WTC11 (cell line): ENCODE results near the gene ZNF598. TPM values are rescaled to one million over a fixed set of nuclear protein-coding genes. Genes with fewer than 3 reads are reported as not detected.
A peak's percentile ranks its signal among the peaks of the same experiment; 100 is the strongest.

ENCODE experiments used
- ATAC-seq: fragments of 200-7000 bp; cut with Tn5 transposase; 2 replicates; pipeline ENCODE4 v1.10.0; 2021; ENCODE audit warnings: mild to moderate bottlenecking, moderate library complexity
- CTCF ChIA-PET: fragments of 300-600 bp; sonication (Branson Sonifier 250); formaldehyde crosslinking; loops from one replicate; lab custom pipeline; 2021; ENCODE audit warnings: antibody characterized with exemption; lab: Charles Lee
- POLR2A ChIA-PET: fragments of 350-600 bp; sonication (Branson Sonifier 250); formaldehyde crosslinking; loops from one replicate; lab custom pipeline; 2021; ENCODE audit warnings: antibody characterized with exemption; lab: Charles Lee
- DNase-seq: peaks from one replicate; pipeline ENCODE4 v3.0.0; 2021; ENCODE audit warnings: low spot score
- H3K27ac Mint-ChIP-seq: 2 replicates; pipeline ENCODE4 v1.8.0; 2021; ENCODE audit warnings: mixed read lengths
- H3K27me3 Mint-ChIP-seq: 2 replicates; pipeline ENCODE4 v1.8.0; 2021; ENCODE audit warnings: low read depth, mild to moderate bottlenecking, moderate library complexity, mixed read lengths
- H3K36me3 Mint-ChIP-seq: 2 replicates; pipeline ENCODE4 v1.8.0; 2021; ENCODE audit warnings: mixed read lengths
- H3K4me1 Mint-ChIP-seq: 2 replicates; pipeline ENCODE4 v1.8.0; 2022; ENCODE audit warnings: mixed read lengths
- H3K4me3 Mint-ChIP-seq: 2 replicates; pipeline ENCODE4 v1.8.0; 2021; ENCODE audit warnings: mild to moderate bottlenecking, moderate library complexity, mixed read lengths
- H3K9me3 Mint-ChIP-seq: 2 replicates; pipeline ENCODE4 v1.8.0; 2021; ENCODE audit warnings: mixed read lengths
- GABPB1 ChIP-seq: sonication (generic); formaldehyde crosslinking; IDR thresholded peaks from 2 replicates; pipeline ENCODE4 v1.8.1; 2023; ENCODE audit warnings: mild to moderate bottlenecking, missing genetic modification reagents
- HMGA2 ChIP-seq: fragments of 250-450 bp; sonication (Bioruptor Pico); IDR thresholded peaks from 2 replicates; pipeline ENCODE4 v1.4.0; 2021; ENCODE audit warnings: mild to moderate bottlenecking, moderate library complexity
- KAT7 ChIP-seq: sonication (generic); formaldehyde crosslinking; IDR thresholded peaks from 2 replicates; pipeline ENCODE4 v1.8.1; 2023; ENCODE audit warnings: missing genetic modification reagents, mild to moderate bottlenecking, borderline replicate concordance
- MYBL2 ChIP-seq: sonication (generic); formaldehyde crosslinking; IDR thresholded peaks from 2 replicates; pipeline ENCODE4 v1.8.1; 2023; ENCODE audit warnings: mild to moderate bottlenecking, moderate library complexity, missing genetic modification reagents
- NFE2L1 ChIP-seq: sonication (generic); formaldehyde crosslinking; IDR thresholded peaks from 2 replicates; pipeline ENCODE4 v1.8.1; 2023; ENCODE audit warnings: missing genetic modification reagents
- TEAD4 ChIP-seq: sonication (generic); formaldehyde crosslinking; IDR thresholded peaks from 2 replicates; pipeline ENCODE4 v1.8.0; 2022; ENCODE audit warnings: mild to moderate bottlenecking, missing genetic modification reagents
- TP53 ChIP-seq: sonication (generic); formaldehyde crosslinking; IDR thresholded peaks from 2 replicates; pipeline ENCODE4 v1.8.1; 2023; ENCODE audit warnings: mild to moderate bottlenecking, missing genetic modification reagents
- ZBTB21 ChIP-seq: sonication (generic); formaldehyde crosslinking; IDR thresholded peaks from 2 replicates; pipeline ENCODE4 v1.8.1; 2023; ENCODE audit warnings: mild to moderate bottlenecking, missing genetic modification reagents, borderline replicate concordance
- ZNF263 ChIP-seq: sonication (generic); formaldehyde crosslinking; IDR thresholded peaks from 2 replicates; pipeline ENCODE4 v1.8.1; 2022; ENCODE audit warnings: low read depth, mild to moderate bottlenecking, moderate library complexity, missing genetic modification reagents
- ZNF423 ChIP-seq: fragments of 250-450 bp; sonication (Bioruptor Pico); IDR thresholded peaks from 2 replicates; pipeline ENCODE4 v2.1.2; 2022; ENCODE audit warnings: mild to moderate bottlenecking, moderate library complexity
- total RNA-seq: library from RNA; stranded (reverse); gene quantifications from 3 replicates; pipeline ENCODE4 v1.2.3, GENCODE V29; 2021
- TF ChIP-seq, protein P1 (sequence below): sonication (generic); formaldehyde crosslinking; IDR thresholded peaks from 2 replicates; pipeline ENCODE4 v1.8.1; 2023; ENCODE audit warnings: mild to moderate bottlenecking, moderate library complexity, missing genetic modification reagents
- TF ChIP-seq, protein P2 (sequence below): sonication (generic); formaldehyde crosslinking; IDR thresholded peaks from 2 replicates; pipeline ENCODE4 v1.8.0; 2022; ENCODE audit warnings: mild to moderate bottlenecking, missing genetic modification reagents
- TF ChIP-seq, protein P3 (sequence below): sonication (generic); formaldehyde crosslinking; IDR thresholded peaks from 2 replicates; pipeline ENCODE4 v1.8.1; 2023; ENCODE audit warnings: mild to moderate bottlenecking, missing genetic modification reagents, borderline replicate concordance
- TF ChIP-seq, protein P4 (sequence below): fragments of 200-600 bp; IDR thresholded peaks from 2 replicates; pipeline ENCODE4 v1.8.0; 2022; ENCODE audit warnings: antibody characterized with exemption

Gene ZNF598
- total RNA-seq, 1 experiment from 2014 or later = 66.4 TPM

DNA sequence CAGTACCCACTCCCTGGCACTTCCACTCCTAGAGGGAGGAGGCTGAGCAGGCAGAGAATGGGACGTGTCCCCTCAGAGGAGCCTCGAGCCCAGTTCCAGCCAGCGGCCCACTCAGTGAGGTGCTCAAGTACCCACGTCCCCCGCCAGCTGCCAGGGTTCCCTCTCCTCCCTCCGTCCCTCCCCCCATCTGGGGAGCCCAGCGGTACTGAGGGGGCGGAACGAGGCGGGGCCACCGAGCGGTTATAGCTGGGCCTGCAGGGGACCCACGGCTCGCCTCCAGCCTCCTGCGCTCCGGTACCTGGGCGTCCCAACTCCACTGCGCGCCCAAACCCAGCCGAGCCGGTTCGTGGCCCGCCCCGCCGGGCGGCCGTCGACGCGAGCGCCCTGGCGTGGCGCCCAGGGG is 9.9 kb upstream of the ZNF598 start, which contains the start of gene NPW:
Gene NPW (plus strand): TSS at position 268 of the 403 bp plus-strand sequence.
- Mint-ChIP-seq H3K4me3 (peak within 1 kb of the TSS; percentile 72), H3K36me3 (no peaks in the 10 kb centered on the region)
- CTCF ChIA-PET = interaction anchor here (0.9 to 3.4 kb wide), 9 partner anchors 13 to 639 kb away, joined by 3 to 40 read pairs (median 6); partner anchors contain the start of genes NTHL1 and TSC2

DNA sequence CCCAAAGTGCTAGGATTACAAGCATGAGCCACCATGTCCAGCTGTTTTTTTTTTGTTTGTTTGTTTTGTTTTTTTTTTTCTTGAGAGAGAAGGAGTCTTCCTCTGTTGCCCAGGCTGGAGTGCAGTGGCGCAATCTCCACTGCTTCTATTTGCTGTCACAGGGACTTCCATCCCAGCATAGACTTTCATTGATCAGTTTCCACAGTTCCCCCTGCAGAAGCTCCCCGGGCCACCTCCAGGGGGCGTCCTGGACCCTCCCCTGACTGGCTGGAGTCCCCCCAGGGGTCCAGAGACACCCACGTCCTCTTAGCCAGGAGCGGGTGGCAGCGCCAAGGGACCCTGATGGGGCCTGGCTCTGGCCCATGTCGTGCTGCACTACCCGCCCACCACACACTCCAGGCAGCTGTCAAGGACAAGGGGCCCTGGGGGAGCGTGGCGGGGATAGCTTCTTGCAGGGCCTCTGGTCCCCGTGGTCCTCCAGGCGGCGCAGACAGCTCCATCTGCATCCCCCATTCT is 6.8 kb upstream of the ZNF598 start:
- DNase-seq = peak; percentile 66
- POLR2A ChIA-PET = interaction anchor here (1.1 kb wide), 1 partner anchor 108 kb away, joined by 3 read pairs; no protein-coding TSS in a partner anchor

More for the DNA sequence above, 9.9 kb upstream of the ZNF598 start, which contains the start of gene NPW:
- TF ChIP-seq TP53 (CRISPR knock-in tag) = no peak
- no peak for TF ChIP-seq MYBL2 (CRISPR knock-in tag)
- TF ChIP-seq ZBTB21 (CRISPR knock-in tag) = no peak
- TF ChIP-seq, protein P1, sequence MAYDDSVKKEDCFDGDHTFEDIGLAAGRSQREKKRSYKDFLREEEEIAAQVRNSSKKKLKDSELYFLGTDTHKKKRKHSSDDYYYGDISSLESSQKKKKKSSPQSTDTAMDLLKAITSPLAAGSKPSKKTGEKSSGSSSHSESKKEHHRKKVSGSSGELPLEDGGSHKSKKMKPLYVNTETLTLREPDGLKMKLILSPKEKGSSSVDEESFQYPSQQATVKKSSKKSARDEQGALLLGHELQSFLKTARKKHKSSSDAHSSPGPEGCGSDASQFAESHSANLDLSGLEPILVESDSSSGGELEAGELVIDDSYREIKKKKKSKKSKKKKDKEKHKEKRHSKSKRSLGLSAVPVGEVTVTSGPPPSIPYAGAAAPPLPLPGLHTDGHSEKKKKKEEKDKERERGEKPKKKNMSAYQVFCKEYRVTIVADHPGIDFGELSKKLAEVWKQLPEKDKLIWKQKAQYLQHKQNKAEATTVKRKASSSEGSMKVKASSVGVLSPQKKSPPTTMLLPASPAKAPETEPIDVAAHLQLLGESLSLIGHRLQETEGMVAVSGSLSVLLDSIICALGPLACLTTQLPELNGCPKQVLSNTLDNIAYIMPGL = 0 out of 2 replicates have a peak, but pooled peaks have one; percentile 2
- TF ChIP-seq KAT7 (CRISPR knock-in tag) = 0 out of 2 replicates have a peak, but pooled peaks have one; percentile 33
- TF ChIP-seq TEAD4 (CRISPR knock-in tag) = no peak
- TF ChIP-seq, protein P2, sequence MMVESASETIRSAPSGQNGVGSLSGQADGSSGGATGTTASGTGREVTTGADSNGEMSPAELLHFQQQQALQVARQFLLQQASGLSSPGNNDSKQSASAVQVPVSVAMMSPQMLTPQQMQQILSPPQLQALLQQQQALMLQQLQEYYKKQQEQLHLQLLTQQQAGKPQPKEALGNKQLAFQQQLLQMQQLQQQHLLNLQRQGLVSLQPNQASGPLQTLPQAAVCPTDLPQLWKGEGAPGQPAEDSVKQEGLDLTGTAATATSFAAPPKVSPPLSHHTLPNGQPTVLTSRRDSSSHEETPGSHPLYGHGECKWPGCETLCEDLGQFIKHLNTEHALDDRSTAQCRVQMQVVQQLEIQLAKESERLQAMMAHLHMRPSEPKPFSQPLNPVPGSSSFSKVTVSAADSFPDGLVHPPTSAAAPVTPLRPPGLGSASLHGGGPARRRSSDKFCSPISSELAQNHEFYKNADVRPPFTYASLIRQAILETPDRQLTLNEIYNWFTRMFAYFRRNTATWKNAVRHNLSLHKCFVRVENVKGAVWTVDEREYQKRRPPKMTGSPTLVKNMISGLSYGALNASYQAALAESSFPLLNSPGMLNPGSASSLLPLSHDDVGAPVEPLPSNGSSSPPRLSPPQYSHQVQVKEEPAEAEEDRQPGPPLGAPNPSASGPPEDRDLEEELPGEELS (CRISPR knock-in tag) = 0 out of 2 replicates have a peak, but pooled peaks have one; percentile 12
- TF ChIP-seq ZNF263 (CRISPR knock-in tag) = no peak
- TF ChIP-seq, protein P3, sequence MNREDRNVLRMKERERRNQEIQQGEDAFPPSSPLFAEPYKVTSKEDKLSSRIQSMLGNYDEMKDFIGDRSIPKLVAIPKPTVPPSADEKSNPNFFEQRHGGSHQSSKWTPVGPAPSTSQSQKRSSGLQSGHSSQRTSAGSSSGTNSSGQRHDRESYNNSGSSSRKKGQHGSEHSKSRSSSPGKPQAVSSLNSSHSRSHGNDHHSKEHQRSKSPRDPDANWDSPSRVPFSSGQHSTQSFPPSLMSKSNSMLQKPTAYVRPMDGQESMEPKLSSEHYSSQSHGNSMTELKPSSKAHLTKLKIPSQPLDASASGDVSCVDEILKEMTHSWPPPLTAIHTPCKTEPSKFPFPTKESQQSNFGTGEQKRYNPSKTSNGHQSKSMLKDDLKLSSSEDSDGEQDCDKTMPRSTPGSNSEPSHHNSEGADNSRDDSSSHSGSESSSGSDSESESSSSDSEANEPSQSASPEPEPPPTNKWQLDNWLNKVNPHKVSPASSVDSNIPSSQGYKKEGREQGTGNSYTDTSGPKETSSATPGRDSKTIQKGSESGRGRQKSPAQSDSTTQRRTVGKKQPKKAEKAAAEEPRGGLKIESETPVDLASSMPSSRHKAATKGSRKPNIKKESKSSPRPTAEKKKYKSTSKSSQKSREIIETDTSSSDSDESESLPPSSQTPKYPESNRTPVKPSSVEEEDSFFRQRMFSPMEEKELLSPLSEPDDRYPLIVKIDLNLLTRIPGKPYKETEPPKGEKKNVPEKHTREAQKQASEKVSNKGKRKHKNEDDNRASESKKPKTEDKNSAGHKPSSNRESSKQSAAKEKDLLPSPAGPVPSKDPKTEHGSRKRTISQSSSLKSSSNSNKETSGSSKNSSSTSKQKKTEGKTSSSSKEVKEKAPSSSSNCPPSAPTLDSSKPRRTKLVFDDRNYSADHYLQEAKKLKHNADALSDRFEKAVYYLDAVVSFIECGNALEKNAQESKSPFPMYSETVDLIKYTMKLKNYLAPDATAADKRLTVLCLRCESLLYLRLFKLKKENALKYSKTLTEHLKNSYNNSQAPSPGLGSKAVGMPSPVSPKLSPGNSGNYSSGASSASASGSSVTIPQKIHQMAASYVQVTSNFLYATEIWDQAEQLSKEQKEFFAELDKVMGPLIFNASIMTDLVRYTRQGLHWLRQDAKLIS = no peak
- TF ChIP-seq, all 79 proteins: peak for 3
- no peak within 1 kb of the TSS for H3K27ac Mint-ChIP-seq
- ATAC-seq (peak; percentile 25), DNase-seq (peak; percentile 70)
- peaks cover 10% of the 10 kb centered on the region for H3K4me1 Mint-ChIP-seq
- no peaks in the 10 kb centered on the region for H3K9me3 Mint-ChIP-seq
- peaks cover 69% of the 10 kb centered on the region for H3K27me3 Mint-ChIP-seq
- POLR2A ChIA-PET = no interaction called here

More for the DNA sequence above, 6.8 kb upstream of the ZNF598 start:
- CTCF ChIA-PET = interaction anchor here (0.5 to 6.5 kb wide), 37 partner anchors 9 to 1828 kb away, joined by 3 to 82 read pairs (median 4); partner anchors contain the start of genes NOXO1, NTHL1, PKD1 and TBL3
- Mint-ChIP-seq H3K4me3 (no peak overlapping the region), H3K4me1 (peaks cover 2% of the 10 kb centered on the region; the same call in 1 of the 2 replicates), H3K27ac (no peak overlapping the region), H3K36me3 (no peaks in the 10 kb centered on the region), H3K27me3 (peaks cover 53% of the 10 kb centered on the region), H3K9me3 (no peaks in the 10 kb centered on the region)
- peak; percentile 17 for ATAC-seq
- TF ChIP-seq NFE2L1 (CRISPR knock-in tag) = no peak
- TF ChIP-seq, protein P4, sequence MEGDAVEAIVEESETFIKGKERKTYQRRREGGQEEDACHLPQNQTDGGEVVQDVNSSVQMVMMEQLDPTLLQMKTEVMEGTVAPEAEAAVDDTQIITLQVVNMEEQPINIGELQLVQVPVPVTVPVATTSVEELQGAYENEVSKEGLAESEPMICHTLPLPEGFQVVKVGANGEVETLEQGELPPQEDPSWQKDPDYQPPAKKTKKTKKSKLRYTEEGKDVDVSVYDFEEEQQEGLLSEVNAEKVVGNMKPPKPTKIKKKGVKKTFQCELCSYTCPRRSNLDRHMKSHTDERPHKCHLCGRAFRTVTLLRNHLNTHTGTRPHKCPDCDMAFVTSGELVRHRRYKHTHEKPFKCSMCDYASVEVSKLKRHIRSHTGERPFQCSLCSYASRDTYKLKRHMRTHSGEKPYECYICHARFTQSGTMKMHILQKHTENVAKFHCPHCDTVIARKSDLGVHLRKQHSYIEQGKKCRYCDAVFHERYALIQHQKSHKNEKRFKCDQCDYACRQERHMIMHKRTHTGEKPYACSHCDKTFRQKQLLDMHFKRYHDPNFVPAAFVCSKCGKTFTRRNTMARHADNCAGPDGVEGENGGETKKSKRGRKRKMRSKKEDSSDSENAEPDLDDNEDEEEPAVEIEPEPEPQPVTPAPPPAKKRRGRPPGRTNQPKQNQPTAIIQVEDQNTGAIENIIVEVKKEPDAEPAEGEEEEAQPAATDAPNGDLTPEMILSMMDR = peak; percentile 60; the same call in 1 of the 2 replicates
- no peak for TF ChIP-seq HMGA2 (CRISPR knock-in tag)
- peak; percentile 15; the same call in 1 of the 2 replicates for TF ChIP-seq GABPB1 (CRISPR knock-in tag)
- TF ChIP-seq ZNF423 = peak; percentile 76
